Islet precursor cell (in vitro differentiated cells): Measurements from ENCODE around the gene ADAMTS19.
A peak's percentile ranks its signal among the peaks of the same experiment; 100 is the strongest.
"Not testable (repeated sequence)": the region's sequence is repeated elsewhere in the genome, so short reads cannot be mapped to it uniquely, and the experiment has no call there.

Experiments used
- DNase-seq: peaks from one replicate; pipeline ENCODE4 v3.0.0-alpha.2; 2018

The ADAMTS19 gene

GRCh38 chr5:129609710-129610109 is 149.6 kb downstream of the ADAMTS19 start:
- DNase-seq: no peak

- no peak for DNase-seq
Measured at GRCh38 chr5:129616517-129616916, 156.4 kb downstream of the ADAMTS19 start.

- DNase-seq: no peak
Measured at GRCh38 chr5:129617206-129617605, 157.1 kb downstream of the ADAMTS19 start.

- no peak for DNase-seq
Measured at GRCh38 chr5:129619782-129620181, 159.7 kb downstream of the ADAMTS19 start.

GRCh38 chr5:129622531-129622930 is 162.4 kb downstream of the ADAMTS19 start:
- no peak for DNase-seq

GRCh38 chr5:129629575-129629974 is 169.5 kb downstream of the ADAMTS19 start:
- DNase-seq: no peak

- DNase-seq: no peak
Measured at GRCh38 chr5:129630101-129630500, 170.0 kb downstream of the ADAMTS19 start.

GRCh38 chr5:129631961-129632360 is 171.9 kb downstream of the ADAMTS19 start:
- no peak for DNase-seq

GRCh38 chr5:129637501-129637900 is 177.4 kb downstream of the ADAMTS19 start:
- not testable (repeated sequence) for DNase-seq

- DNase-seq: no peak
Measured at GRCh38 chr5:129639331-129639730, 179.2 kb downstream of the ADAMTS19 start.

- no peak for DNase-seq
Measured at GRCh38 chr5:129652349-129653056, 192.4 kb downstream of the ADAMTS19 start.

- no peak for DNase-seq
Measured at GRCh38 chr5:129653057-129653375, 192.9 kb downstream of the ADAMTS19 start.

GRCh38 chr5:129653442-129653841 is 193.3 kb downstream of the ADAMTS19 start:
- no peak for DNase-seq

- DNase-seq: no peak
Measured at GRCh38 chr5:129656952-129657351, 196.9 kb downstream of the ADAMTS19 start.

GRCh38 chr5:129658801-129659200 is 198.7 kb downstream of the ADAMTS19 start:
- DNase-seq: no peak

GRCh38 chr5:129661366-129662035 is 201.4 kb downstream of the ADAMTS19 start:
- no peak for DNase-seq

GRCh38 chr5:129664336-129664937 is 204.3 kb downstream of the ADAMTS19 start:
- DNase-seq: peak; percentile 51

- no peak for DNase-seq
Measured at GRCh38 chr5:129670957-129671500, 210.9 kb downstream of the ADAMTS19 start.

GRCh38 chr5:129672006-129672405 is 211.9 kb downstream of the ADAMTS19 start:
- no peak for DNase-seq

GRCh38 chr5:129679671-129680070 is 219.6 kb downstream of the ADAMTS19 start:
- DNase-seq: no peak

GRCh38 chr5:129687941-129688340 is 227.8 kb downstream of the ADAMTS19 start:
- DNase-seq: no peak

- DNase-seq: no peak
Measured at GRCh38 chr5:129689045-129689444, 228.9 kb downstream of the ADAMTS19 start.

- DNase-seq: no peak
Measured at GRCh38 chr5:129691220-129691619, 231.1 kb downstream of the ADAMTS19 start.

- DNase-seq: no peak
Measured at GRCh38 chr5:129696636-129697035, 236.5 kb downstream of the ADAMTS19 start.
